IMR-90 (cell line): ENCODE data around the gene RAB1B. TPM values are rescaled to one million over a fixed set of nuclear protein-coding genes. Genes with fewer than 3 reads are reported as not detected.
A peak's percentile ranks its signal among the peaks of the same experiment; 100 is the strongest.

ENCODE experiments used
- ATAC-seq: fragments of 200-7000 bp; cut with Tn5 transposase; 2 replicates; pipeline ENCODE4 v1.9.1; 2020; ENCODE audit warnings: low read depth, mild to moderate bottlenecking, moderate library complexity
- BruUV-seq: library from RNA; stranded (reverse); fragments of 400-500 nt; replicated peaks from 2 replicates; lab custom pipeline; 2021; lab: Mats Ljungman, UMichigan
- CTCF ChIA-PET: fragments of 300-600 bp; formaldehyde crosslinking; extraction: SDS; loops from one replicate; lab custom pipeline; 2021; ENCODE audit warnings: antibody characterized with exemption; lab: Yijun Ruan, JAX
- POLR2A ChIA-PET: fragments of 300-600 bp; sonication (Branson Sonifier 250); formaldehyde crosslinking; loops from one replicate; lab custom pipeline; 2022; ENCODE audit warnings: antibody characterized with exemption; ENCODE audit not compliant: unreplicated experiment; lab: Charles Lee
- DNase-seq: peaks from one replicate; pipeline ENCODE4 v3.0.0; 2013
- H2AFZ ChIP-seq: replicated peaks from 2 replicates; pipeline ENCODE3; 2013; ENCODE audit warnings: low read length, mild to moderate bottlenecking; ENCODE audit not compliant: poor library complexity
- H2AK5ac ChIP-seq: 2 replicates; pipeline ENCODE4 v1.6.1; 2013; ENCODE audit warnings: low read depth, low read length, inconsistent platforms
- H2AK9ac ChIP-seq: replicated peaks from 2 replicates; pipeline ENCODE3; 2013; ENCODE audit warnings: mild to moderate bottlenecking, low read depth, low read length, moderate library complexity; ENCODE audit not compliant: poor library complexity
- H2BK120ac ChIP-seq: 2 replicates; pipeline ENCODE4 v1.6.1; 2013; ENCODE audit warnings: low read depth, low read length, inconsistent platforms
- H2BK15ac ChIP-seq: 3 replicates; pipeline ENCODE4 v1.6.1; 2013; ENCODE audit warnings: low read depth, low read length, inconsistent platforms
- H2BK20ac ChIP-seq: 2 replicates; pipeline ENCODE4 v1.6.1; 2013; ENCODE audit warnings: low read depth, mild to moderate bottlenecking, inconsistent platforms, low read length, moderate library complexity
- H2BK5ac ChIP-seq: 2 replicates; pipeline ENCODE4 v1.6.1; 2013; ENCODE audit warnings: mild to moderate bottlenecking, low read depth, low read length, inconsistent platforms; ENCODE audit not compliant: poor library complexity, severe bottlenecking
- H3K14ac ChIP-seq: replicated peaks from 2 replicates; pipeline ENCODE4 v1.6.1; 2013; ENCODE audit warnings: low read depth, low read length, inconsistent platforms
- H3K18ac ChIP-seq: 2 replicates; pipeline ENCODE4 v1.6.1; 2013; ENCODE audit warnings: low read depth, low read length, control low read depth
- H3K23ac ChIP-seq: 2 replicates; pipeline ENCODE4 v1.6.1; 2013; ENCODE audit warnings: low read depth, low read length, inconsistent platforms
- H3K27ac ChIP-seq: 2 replicates; pipeline ENCODE4 v1.5.1; 2013; ENCODE audit warnings: mild to moderate bottlenecking, control low read depth, low read length; ENCODE audit not compliant: insufficient read depth
- H3K27me3 ChIP-seq: 2 replicates; pipeline ENCODE4 v1.6.1; 2013; ENCODE audit warnings: low read length; ENCODE audit not compliant: control insufficient read depth, insufficient read depth
- H3K36me3 ChIP-seq: 2 replicates; pipeline ENCODE4 v1.6.1; 2013; ENCODE audit warnings: low read length, mixed read lengths; ENCODE audit not compliant: control insufficient read depth, insufficient read depth
- H3K4ac ChIP-seq: 2 replicates; pipeline ENCODE4 v1.6.1; 2013; ENCODE audit warnings: low read depth, low read length, inconsistent platforms
- H3K4me1 ChIP-seq: 2 replicates; pipeline ENCODE4 v1.6.1; 2013; ENCODE audit warnings: low read length, mixed read lengths; ENCODE audit not compliant: control insufficient read depth, insufficient read depth
- H3K4me2 ChIP-seq: 2 replicates; pipeline ENCODE4 v1.6.1; 2013; ENCODE audit warnings: low read depth, mild to moderate bottlenecking, control low read depth, low read length, moderate library complexity
- H3K4me3 ChIP-seq: 2 replicates; pipeline ENCODE4 v1.5.1; 2013; ENCODE audit warnings: low read depth, mild to moderate bottlenecking, control low read depth, low read length, moderate library complexity; ENCODE audit not compliant: insufficient read depth
- H3K56ac ChIP-seq: 2 replicates; pipeline ENCODE4 v1.6.1; 2013; ENCODE audit warnings: low read length, inconsistent platforms; ENCODE audit not compliant: insufficient read depth; ENCODE audit errors: extremely low read depth
- H3K79me1 ChIP-seq, 2 experiments: 2 replicates each; pipeline ENCODE4 v1.6.1; 2013; ENCODE audit warnings: low read length in 2 of 2, inconsistent platforms in 1 of 2, low read depth in 1 of 2
- H3K9ac ChIP-seq: 2 replicates; pipeline ENCODE4 v1.6.1; 2013; ENCODE audit warnings: low read depth, low read length, control low read depth
- H3K9me1 ChIP-seq: 2 replicates; pipeline ENCODE4 v1.6.1; 2013; ENCODE audit warnings: low read length, inconsistent platforms; ENCODE audit not compliant: insufficient read depth
- H3K9me3 ChIP-seq: 2 replicates; pipeline ENCODE4 v1.6.1; 2013; ENCODE audit warnings: low read length; ENCODE audit not compliant: control insufficient read depth, insufficient read depth
- H4K20me1 ChIP-seq: 2 replicates; pipeline ENCODE4 v1.6.1; 2013; ENCODE audit warnings: low read length, inconsistent platforms; ENCODE audit not compliant: insufficient read depth
- H4K5ac ChIP-seq: 2 replicates; pipeline ENCODE4 v1.6.1; 2013; ENCODE audit warnings: mild to moderate bottlenecking, low read depth, low read length, control low read depth
- H4K8ac ChIP-seq, 2 experiments: 2 replicates each; pipeline ENCODE4 v1.6.1; 2013; ENCODE audit warnings: low read depth in 2 of 2, low read length in 2 of 2, control low read depth in 1 of 2, inconsistent platforms in 1 of 2
- H4K91ac ChIP-seq: 2 replicates; pipeline ENCODE4 v1.6.1; 2013; ENCODE audit warnings: low read depth, low read length, inconsistent platforms; ENCODE audit not compliant: insufficient read depth
- CEBPB ChIP-seq: IDR thresholded peaks from 2 replicates; pipeline ENCODE4 v1.6.1; 2012; ENCODE audit warnings: low read depth, low read length, improper control_type of control experiment
- MAZ ChIP-seq: IDR thresholded peaks from 2 replicates; pipeline ENCODE4 v1.6.1; 2012; ENCODE audit warnings: low read depth, mild to moderate bottlenecking, low read length, improper control_type of control experiment, moderate library complexity, borderline replicate concordance
- MXI1 ChIP-seq: IDR thresholded peaks from 2 replicates; pipeline ENCODE4 v1.6.1; 2012; ENCODE audit warnings: low read depth, mild to moderate bottlenecking, low read length, moderate library complexity, borderline replicate concordance
- NFE2L2 ChIP-seq: fragments of 150-350 bp; IDR thresholded peaks from 2 replicates; pipeline ENCODE4 v1.6.1; 2016; ENCODE audit warnings: low read depth, mild to moderate bottlenecking, low read length
- RAD21 ChIP-seq: IDR thresholded peaks from 2 replicates; pipeline ENCODE4 v1.6.1; 2012; ENCODE audit warnings: low read length, improper control_type of control experiment
- RCOR1 ChIP-seq: IDR thresholded peaks from 2 replicates; pipeline ENCODE4 v1.6.1; 2012; ENCODE audit warnings: mild to moderate bottlenecking, low read length, improper control_type of control experiment; ENCODE audit not compliant: insufficient replicate concordance
- RFX5 ChIP-seq: IDR thresholded peaks from 2 replicates; pipeline ENCODE4 v1.8.0; 2012; ENCODE audit warnings: low read depth, mild to moderate bottlenecking, low read length, moderate library complexity
- SMC3 ChIP-seq: fragments of 150-350 bp; IDR thresholded peaks from 2 replicates; pipeline ENCODE4 v1.6.1; 2016; ENCODE audit warnings: low read depth, mild to moderate bottlenecking, antibody characterized with exemption, low read length, moderate library complexity
- WGBS, 2 experiments: methylation state at CpG; one replicate each; pipeline versions ENCODE4 v1.1.5 to v1.1.7; 2013; ENCODE audit warnings: missing lambda C conversion rate in 2 of 2; ENCODE audit not compliant: insufficient read length in 1 of 2; ENCODE audit errors: extremely low coverage in 2 of 2; 5-methylcytosine and 5-hydroxymethylcytosine counted together
- dilution Hi-C: fragments of 300-500 bp; cut with HindIII; formaldehyde crosslinking; loops from one replicate; pipeline ENCODE4 v1.14.3; 2018; ENCODE audit warnings: low sequenced_read_pairs; ENCODE audit not compliant: unreplicated experiment
- in situ Hi-C: fragments of 300-500 bp; cut with MboI; formaldehyde crosslinking; loops from 3 replicates; pipeline ENCODE4 v1.14.3; 2019; ENCODE audit warnings: low sequenced_read_pairs, inconsistent platforms, mixed read lengths
- intact Hi-C: fragments of 100-400 bp; cut with micrococcal nuclease; formaldehyde crosslinking; loops from 2 replicates; pipeline ENCODE4 v1.10.0; 2022
- polyA plus RNA-seq, 3 experiments: library from polyadenylated mRNA; depleted of rRNA; stranded (reverse); fragments of >200 nt; gene quantifications; 2 replicates each; pipeline ENCODE4 v1.2.3, GENCODE V29; 2012; ENCODE audit warnings: low replicate concordance in 1 of 3
- total RNA-seq: library from RNA; depleted of rRNA; stranded (reverse); fragments of >200 nt; gene quantifications from 2 replicates; pipeline ENCODE4 v1.2.3, GENCODE V29; 2012
- TF ChIP-seq, protein P1 (sequence below): fragments of 150-350 bp; IDR thresholded peaks from 2 replicates; pipeline ENCODE4 v1.6.1; 2017; ENCODE audit warnings: mild to moderate bottlenecking, antibody characterized with exemption, low read length, low read depth
- TF ChIP-seq, protein P2 (sequence below): fragments of 150-350 bp; IDR thresholded peaks from 2 replicates; pipeline ENCODE4 v1.6.1; 2016; ENCODE audit warnings: low read depth, mild to moderate bottlenecking, low read length, moderate library complexity, borderline replicate concordance

The RAB1B gene
- total and polyA plus RNA-seq, 2 of the 4 experiments (the other 2 are of a cell fraction), result 83.7 to 248 TPM

DNA sequence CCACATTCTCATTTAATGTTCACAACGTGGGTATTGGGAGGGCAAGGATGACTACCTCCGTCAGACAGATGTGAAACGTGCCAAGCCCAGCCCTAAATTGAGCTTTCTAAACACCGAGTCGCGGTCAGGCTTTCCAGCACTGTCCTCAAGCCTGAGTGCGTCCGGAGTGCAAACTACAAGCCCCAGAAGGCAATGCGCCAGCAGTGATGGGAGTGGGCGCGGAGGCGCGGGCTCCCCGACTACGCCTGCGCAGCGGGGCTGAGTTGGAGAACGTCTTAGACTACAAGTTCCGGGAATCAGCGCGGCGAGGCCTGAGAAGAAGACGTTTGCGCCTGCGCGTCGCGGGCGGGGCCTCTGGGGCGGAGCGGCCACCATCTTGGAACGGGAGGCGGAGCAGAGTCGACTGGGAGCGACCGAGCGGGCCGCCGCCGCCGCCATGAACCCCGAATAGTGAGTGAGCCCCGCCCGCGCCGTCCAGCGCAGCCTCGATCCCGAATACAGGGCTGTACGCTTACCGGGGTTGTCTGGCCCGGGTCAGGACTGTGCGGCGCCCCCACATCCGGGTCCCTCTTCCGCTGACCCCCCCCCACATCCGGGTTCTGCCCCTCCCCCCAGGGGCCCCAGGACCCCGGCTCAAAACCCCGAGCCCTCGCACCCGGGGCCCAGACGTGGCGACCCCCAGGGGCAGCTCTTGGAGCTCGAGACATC lies at the start of gene RAB1B (continued):
- TF ChIP-seq RAD21 (no peak), RFX5 (no peak), SMC3 (no peak), MXI1 (peak; percentile 24; the same call in 1 of the 2 replicates)

DNA sequence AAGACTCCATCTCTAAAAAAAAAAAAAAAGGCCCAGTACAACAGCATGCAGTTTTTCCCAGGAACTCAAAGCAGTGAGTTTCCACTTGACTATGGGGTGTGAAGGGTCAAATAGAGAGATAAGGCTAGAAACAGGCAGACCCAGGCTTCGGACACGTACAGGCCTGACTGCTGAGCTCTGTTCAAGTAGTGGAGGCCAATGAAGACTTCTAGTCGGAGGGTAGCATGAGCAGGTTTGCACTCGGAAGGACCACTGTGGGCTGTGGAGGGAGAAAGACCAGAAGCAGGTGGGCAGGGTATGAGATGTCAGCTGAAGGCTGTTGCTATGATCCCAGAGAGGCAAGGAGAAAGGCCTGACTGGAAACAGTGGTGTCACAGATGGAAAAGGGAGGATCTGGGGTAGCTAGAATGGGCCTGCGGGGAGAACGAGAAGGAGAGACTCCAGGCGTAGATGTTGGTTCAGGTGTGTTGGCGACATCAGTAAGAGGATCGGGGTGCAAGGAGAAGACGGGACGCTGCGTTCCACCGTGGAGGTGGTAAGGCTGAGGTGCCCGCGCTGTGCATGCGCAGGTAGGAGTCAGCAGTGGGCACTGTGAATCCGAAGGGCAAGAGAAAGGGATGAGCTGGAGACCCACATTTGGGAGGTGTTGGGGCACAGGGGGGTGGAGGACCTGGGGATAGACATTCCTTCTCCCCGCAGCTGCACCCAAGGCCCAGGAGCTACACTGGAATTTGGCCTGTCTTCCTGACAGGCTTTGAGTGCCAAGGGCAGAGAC lies 49.4 kb upstream of the RAB1B start:
- DNase-seq (no peak), ATAC-seq (no peak)
- H2AK9ac ChIP-seq, result no peak overlapping the region
- no peak overlapping the region for H2AFZ ChIP-seq
- no peak overlapping the region for H3K4me2 ChIP-seq
- no peak overlapping the region for H2BK20ac ChIP-seq
- H3K9me3 ChIP-seq, result no peaks in the 10 kb centered on the region
- H3K4me1 ChIP-seq, result no peaks in the 10 kb centered on the region
- in situ Hi-C loops (no loop called here), intact Hi-C loops (no loop called here), dilution Hi-C loops (no loop called here)
- POLR2A ChIA-PET, result no interaction called here
- H3K18ac ChIP-seq, result no peak overlapping the region
- CTCF ChIA-PET, result no interaction called here
- H3K27me3 ChIP-seq, result no peaks in the 10 kb centered on the region
- peaks cover 7% of the 10 kb centered on the region for H4K20me1 ChIP-seq
- H3K56ac ChIP-seq, result no peak overlapping the region; the same call in 1 of the 2 replicates
- no peak overlapping the region for H3K9ac ChIP-seq
- no peak overlapping the region for H4K8ac ChIP-seq
- no peak overlapping the region for H3K4ac ChIP-seq
- no peak overlapping the region for H4K5ac ChIP-seq
- H3K27ac ChIP-seq, result no peak overlapping the region
- WGBS, 2 experiments, result 100% methylated on average over 11 of the region's 18 CpGs; no CpG with 5 or more reads in 1 of the 2 experiments
- no peak overlapping the region for H2BK15ac ChIP-seq
- peaks cover 3% of the 10 kb centered on the region; the same call in 1 of the 2 replicates for H3K9me1 ChIP-seq
- H4K91ac ChIP-seq, result no peak overlapping the region
- H2BK120ac ChIP-seq, result no peak overlapping the region
- no peak overlapping the region for H3K14ac ChIP-seq
- H3K36me3 ChIP-seq, result peaks cover 47% of the 10 kb centered on the region
- no TSS peak for BruUV-seq
- no peak overlapping the region for H2AK5ac ChIP-seq
- peaks cover 0 to 5% of the 10 kb centered on the region in 2 experiments; a peak in 1 of 4 replicates for H3K79me1 ChIP-seq
- no peak overlapping the region for H3K4me3 ChIP-seq
- no peak overlapping the region for H3K23ac ChIP-seq
- no peak overlapping the region for H2BK5ac ChIP-seq
- no peak for TF ChIP-seq RCOR1
- no peak for TF ChIP-seq RAD21
- TF ChIP-seq, protein P1, sequence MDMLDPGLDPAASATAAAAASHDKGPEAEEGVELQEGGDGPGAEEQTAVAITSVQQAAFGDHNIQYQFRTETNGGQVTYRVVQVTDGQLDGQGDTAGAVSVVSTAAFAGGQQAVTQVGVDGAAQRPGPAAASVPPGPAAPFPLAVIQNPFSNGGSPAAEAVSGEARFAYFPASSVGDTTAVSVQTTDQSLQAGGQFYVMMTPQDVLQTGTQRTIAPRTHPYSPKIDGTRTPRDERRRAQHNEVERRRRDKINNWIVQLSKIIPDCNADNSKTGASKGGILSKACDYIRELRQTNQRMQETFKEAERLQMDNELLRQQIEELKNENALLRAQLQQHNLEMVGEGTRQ, result no peak
- TF ChIP-seq SMC3, result no peak
- TF ChIP-seq MAZ, result no peak
- no peak for TF ChIP-seq NFE2L2
- no peak for TF ChIP-seq CEBPB
- TF ChIP-seq, protein P2, sequence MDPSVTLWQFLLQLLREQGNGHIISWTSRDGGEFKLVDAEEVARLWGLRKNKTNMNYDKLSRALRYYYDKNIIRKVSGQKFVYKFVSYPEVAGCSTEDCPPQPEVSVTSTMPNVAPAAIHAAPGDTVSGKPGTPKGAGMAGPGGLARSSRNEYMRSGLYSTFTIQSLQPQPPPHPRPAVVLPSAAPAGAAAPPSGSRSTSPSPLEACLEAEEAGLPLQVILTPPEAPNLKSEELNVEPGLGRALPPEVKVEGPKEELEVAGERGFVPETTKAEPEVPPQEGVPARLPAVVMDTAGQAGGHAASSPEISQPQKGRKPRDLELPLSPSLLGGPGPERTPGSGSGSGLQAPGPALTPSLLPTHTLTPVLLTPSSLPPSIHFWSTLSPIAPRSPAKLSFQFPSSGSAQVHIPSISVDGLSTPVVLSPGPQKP, result no peak
